Activated T-helper 1 cell treated with anti-CD3 and anti-CD28 coated beads, Interleukin-2, amount 50 U/mL, for 16 hours (primary cell): ENCODE measurements around the gene SASH1.

Source experiments
- DNase-seq, 2 donors: peaks; one replicate each; pipeline ENCODE4 v3.0.0-alpha.2; 2020; ENCODE audit warnings: low read depth in 1 of 2, low spot score in 1 of 2

SASH1 gene

DNA sequence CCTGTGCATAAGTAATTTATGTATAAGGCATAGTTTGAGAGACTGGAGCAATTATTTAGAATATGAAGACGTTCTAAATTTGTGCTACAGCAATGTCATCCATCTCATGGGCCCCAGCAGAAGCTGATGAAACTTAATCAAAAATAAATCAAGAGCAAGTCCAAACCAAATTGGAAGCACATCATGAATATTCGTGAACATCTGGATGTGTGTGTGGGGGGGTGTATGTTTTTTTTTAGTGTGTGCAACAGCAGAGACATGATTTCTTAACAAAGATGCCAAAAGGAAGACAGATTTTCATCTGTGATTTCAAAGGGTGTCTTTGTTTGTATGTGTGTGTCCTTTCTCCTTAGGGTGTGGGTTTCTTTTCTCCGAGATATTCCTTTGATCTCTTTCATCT lies 58.9 kb downstream of the SASH1 start:
- DNase-seq: no peak

- no peak for DNase-seq
Observed at GRCh38 chr6:148404456-148405054, 61.9 kb downstream of the SASH1 start.

- DNase-seq: no peak
Observed at GRCh38 chr6:148405894-148406293, 63.3 kb downstream of the SASH1 start.

- DNase-seq: no peak
Observed at GRCh38 chr6:148406579-148407371, 64.1 kb downstream of the SASH1 start.

DNA sequence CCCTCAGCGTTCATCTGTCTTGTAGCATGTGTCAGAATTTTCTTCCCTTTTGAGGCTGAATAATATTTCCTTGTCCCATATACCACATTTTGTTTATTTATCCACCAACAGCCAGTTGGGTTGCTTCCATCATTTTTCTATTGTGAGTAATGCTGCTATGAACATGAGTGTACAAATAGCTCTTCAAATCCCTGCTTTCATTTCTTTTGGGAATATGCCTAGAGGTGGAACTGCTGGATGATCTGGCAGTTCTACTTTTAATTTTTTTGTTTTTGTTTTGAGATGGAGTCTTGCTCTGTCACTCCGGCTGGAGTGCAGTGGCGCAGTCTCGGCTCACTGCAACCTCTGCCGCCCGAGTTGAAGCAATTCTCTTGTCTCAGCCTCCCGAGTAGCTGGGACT lies 64.7 kb downstream of the SASH1 start:
- no peak for DNase-seq

DNA sequence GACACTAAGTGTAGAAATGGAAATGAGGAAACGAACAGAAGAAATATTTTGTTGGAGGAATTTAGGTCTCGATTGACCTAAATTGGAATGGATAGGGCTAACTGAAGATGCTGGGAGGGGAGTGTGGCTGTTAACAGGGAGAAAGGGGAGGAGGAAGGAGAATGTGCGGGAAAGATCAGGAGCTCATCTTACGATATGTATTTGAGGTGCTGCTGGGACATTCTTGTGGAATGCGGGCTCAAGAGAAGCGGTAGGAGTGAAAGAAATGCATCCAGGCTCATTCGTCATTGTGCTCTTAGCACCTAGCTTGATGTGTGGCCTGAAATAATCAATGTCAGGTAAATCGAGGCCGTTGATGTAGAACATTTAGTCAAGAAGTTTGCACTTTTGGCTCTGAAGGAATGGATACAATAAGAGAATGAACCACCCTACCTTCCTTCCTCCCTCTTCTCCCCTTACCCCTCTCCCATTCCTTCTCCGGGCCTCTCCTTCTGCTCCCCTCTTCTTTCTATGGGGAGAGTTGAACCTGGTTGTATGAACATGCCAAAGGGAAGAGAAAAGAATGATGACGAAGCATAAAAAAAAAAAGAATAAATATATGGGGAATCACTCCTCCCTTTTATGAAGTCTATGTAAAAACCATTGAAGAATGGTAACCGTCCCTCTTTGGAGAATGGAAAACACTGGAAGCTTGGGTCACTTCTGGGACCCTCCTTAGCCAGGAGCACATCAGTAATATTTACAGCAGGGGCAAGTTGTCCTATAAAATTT lies 70.9 kb downstream of the SASH1 start:
- no peak for DNase-seq

DNA sequence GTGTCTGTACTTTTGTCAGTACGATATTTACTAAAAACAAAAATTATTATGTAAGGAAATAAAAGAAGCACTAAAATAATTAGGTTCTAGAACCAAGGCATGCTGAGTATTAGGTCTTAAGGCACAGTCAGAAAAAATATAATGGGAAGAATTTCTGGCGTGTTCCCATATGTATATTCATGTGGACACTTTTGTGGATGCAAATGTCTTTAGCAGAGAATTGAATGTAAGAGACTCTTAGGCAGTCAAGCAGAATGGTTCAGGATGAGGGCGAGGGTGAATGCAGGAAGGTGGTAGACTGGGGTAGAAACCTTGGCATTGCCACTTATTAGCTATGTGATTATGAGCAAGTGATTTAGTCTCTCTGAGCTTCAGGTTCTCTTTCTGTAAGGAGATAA lies 71.5 kb downstream of the SASH1 start:
- DNase-seq: no peak

- no peak for DNase-seq
Observed at GRCh38 chr6:148414836-148415235, 72.2 kb downstream of the SASH1 start.

DNA sequence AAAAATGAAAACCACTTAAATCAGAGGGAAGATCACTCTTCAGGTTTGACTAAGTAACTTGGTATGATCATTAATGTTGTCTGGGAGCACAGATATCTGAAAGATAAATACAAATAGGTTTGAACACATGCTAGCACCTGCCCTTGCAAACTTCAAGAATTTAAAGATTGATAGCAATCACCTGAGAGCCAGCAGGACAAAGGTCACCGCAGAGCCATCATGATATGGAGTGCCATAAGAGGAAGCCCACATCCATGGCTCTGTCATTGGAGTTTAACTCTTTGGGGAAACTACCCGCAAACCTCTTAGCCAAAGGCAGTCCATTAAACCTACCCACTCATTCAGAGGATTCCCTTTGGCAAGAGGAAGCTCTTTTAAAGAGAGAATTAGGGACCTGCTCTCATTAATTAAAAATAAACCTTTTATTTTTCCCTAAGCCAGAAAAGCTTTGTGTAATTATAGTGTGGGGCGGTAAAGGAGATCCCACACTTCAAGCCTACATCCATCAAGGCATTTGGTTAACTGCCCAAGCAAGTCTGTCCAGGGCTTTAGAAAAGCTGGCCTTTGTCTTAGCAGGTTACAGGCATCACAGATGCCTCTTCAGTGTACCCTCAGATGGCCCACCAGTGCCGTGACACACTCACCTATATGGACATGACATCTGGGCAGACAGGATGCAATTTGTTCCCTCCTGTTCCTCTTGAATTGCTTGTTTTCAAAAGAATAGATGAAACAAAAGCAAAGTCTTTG lies 73.0 kb downstream of the SASH1 start:
- DNase-seq: no peak

- no peak for DNase-seq
Observed at GRCh38 chr6:148416330-148416965, 73.8 kb downstream of the SASH1 start.

DNA sequence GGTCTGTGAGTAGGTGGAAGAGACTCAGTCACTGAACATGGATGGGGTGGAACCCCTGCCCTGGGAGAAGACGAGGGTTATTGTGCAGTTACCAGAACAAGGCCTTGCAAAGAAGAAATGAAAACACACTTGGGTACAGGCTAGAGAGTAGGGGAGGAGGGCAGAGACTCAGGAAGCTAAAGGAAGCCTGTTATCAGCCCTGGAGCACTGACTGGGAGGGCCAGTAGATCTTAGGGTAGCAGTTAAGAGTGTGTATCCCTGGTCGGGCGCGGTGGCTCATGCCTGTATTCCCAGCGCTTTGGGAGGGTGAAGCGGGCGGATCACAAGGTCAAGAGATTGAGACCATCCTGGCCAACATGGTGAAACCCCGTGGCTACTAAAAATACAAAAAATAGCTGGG lies 74.4 kb downstream of the SASH1 start:
- DNase-seq: no peak

DNA sequence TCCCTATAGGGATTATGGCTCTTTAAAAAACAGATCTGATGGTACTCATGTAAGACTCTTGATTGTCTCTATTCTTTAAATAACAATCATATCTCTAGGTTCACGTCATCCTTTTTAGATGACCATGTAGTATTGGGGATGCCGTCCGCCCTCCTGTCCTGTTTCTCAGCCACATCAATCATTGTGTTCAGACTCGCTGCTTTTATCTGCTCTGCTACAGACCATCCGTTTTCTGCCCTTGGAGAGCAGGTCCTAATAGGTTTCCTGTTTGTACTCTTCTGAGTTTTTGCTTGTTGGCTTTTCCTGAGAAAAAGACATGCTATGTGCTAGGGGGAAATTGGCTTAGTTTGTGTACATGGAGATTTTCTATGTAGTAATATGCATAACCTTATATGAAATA lies 76.8 kb downstream of the SASH1 start:
- no peak for DNase-seq

DNA sequence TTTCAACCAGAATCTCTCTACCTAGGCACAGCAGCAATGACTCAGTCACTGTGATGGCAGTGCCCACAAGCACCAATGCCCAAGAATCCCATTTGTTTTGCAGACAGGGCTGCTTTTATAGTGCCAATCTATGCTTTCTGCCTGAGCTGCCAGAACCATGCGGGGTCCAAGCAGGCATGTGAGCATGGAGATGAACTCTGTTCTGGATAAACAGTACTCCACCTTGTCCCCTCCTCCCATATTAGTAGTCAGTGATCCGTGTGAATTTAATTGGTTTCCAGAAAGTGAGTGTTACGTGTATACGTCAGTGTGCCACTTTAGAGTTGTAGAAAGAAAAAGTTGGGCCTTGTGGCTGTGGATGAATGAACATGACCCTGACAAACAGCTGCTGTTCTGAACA lies 79.4 kb downstream of the SASH1 start:
- DNase-seq: no peak

DNA sequence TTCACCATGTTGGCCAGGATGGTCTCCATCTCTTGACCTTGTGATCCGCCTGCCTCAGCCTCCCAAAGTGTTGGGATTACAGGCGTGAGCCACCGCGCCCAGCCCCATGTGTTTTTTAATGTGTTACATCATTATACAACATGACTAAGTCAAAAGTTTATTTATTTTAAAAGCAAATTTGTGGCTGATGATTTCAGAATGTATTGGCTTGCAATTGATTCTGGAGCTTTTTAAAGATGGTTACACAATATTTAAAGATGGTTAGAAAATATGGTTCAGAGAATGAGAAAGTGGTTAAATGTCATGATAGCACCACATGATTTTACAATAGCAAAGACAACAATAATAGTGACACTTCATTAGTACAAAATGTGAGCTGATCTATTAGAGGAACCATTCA lies 80.5 kb downstream of the SASH1 start:
- DNase-seq: no peak

DNA sequence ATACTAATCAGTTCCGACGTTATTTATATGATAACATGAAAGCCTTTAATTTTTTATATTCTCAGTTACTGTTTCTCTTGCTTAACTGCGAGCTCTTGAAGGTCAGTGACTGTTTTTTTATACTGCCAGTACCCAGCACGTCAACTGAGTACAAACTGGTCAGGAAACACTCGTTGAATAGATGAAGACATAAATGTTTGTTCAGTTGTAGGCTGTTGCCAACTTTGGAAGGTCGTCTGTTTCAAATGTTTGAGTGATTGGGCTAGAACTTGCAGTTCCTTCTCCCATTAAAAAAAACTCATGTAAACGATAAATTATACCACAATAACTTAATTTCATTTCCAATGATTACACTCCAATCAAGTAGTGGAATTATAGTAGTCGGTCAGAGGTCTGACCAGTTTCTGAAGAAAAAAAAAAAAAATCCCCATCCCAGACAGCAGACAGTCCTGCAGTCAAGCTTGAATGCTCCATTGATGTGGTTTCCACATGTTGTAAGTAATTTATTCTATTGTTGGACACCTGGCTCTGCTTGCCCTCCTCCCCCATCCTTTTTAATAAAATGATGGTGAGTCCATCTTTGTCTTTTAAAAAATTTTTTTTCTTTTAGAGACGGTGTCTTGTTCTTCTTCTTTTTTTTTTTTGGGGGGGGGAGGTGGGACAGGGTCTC lies 81.1 kb downstream of the SASH1 start:
- no peak for DNase-seq

DNA sequence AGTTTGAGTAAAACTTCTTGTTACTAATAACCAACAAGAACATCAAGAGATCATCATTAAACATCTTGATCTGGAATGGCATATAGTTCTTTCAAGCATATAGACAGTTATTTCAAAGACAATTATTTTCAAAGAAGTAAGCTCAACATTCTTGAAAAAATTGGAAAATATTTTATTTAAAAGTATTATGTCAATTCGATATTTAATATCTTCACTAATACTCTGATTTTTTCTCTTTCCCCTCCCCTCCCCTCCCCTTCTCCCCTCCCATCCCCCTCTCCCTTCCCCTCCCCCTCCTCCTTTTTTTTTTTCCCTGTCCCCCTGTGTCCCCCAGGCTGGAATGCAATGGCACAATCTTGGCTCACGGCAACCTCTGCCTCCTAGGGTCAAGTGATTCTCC lies 82.8 kb downstream of the SASH1 start:
- DNase-seq: no peak

DNA sequence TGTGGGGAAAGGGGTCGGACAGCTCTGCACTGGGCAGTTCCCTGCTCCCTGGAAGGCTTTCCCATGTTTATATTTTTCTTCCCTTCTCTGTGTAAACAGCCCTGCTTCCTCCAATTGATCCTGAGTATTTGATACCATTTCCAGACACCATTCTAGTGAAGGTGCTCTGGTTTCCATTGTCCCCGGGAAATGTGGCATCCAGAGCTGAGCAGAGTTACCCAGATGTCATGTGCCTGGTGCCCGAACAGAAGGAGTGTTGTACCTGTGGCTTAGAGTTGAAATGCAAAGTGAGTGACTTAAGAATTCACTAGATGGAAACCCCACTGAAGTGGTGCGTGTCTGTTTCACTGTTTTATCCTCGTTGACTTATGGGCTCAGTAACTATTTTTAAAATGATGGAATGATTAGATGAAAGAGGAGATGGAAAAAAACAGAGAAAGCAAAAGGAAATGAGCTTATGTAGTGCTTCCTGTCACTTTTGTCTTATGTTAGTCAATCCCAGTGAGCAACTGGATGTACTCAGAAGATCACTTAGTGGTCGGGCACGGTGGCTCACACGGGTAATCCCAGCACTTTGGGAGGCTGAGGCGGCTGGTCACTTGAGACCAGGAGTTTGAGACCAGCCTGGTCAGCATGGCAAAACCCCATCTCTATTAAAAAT lies 83.8 kb downstream of the SASH1 start:
- DNase-seq: no peak

GRCh38 chr6:148427333-148427732 lies 84.7 kb downstream of the SASH1 start:
- DNase-seq: no peak

- DNase-seq: no peak
Observed at GRCh38 chr6:148429423-148429822, 86.8 kb downstream of the SASH1 start.

GRCh38 chr6:148430897-148431296 lies 88.3 kb downstream of the SASH1 start:
- no peak for DNase-seq
